Stimulated activated CD4-positive, alpha-beta T cell treated with anti-CD3 and anti-CD28 coated beads, Interleukin-4, amount 100 ng/mL, for 24 hours (primary cell): ENCODE results near the gene EPHB1.

Experiments
- DNase-seq: peaks from one replicate; pipeline ENCODE4 v3.0.0-alpha.2; 2020

EPHB1 gene

GRCh38 chr3:134917631-134918030 lies 122.6 kb downstream of the EPHB1 start:
- no peak for DNase-seq

- DNase-seq, result no peak
Observed at GRCh38 chr3:134918441-134918840, 123.4 kb downstream of the EPHB1 start.

DNA sequence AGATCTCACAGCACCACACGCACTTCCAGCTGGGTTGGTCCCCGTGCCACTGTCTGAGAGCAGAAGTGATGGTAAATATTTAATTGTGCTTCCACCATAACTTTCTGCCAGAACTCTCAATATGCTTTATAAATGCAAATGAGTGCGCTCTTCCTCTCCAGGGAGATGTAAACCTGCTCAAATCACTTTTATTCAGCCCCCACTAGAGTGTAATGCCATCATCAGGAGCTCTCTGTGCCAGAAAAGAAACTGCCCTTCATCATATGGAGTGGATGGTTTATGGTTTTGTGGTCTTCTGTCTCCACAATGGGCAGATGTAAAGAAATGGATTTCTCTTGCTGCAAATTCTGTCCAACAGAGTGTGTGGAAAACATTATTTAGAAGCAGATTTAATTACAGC lies 127.0 kb downstream of the EPHB1 start:
- no peak for DNase-seq

GRCh38 chr3:134922866-134923265 lies 127.8 kb downstream of the EPHB1 start:
- DNase-seq, result no peak

DNA sequence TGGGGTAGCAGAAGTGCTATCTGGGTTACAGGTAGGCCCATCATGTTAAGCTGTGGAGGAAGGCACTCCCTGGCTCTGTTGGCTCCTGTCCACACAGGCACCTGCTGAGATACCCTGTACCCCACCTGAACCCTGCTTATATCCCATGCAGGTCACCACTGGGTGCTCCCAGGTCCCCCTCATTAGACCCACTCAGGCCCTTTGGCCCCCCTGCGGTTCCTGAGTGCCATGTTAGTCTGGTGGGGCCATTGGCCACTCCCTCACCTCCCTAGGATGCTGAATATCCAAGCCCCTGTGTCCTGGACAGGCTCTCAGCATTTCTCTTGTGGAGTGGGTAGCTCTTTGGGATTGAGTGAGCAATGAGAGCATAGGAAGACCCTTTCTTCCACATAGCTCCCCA lies 128.2 kb downstream of the EPHB1 start:
- DNase-seq, result no peak

- DNase-seq, result no peak
Observed at GRCh38 chr3:134927599-134927998, 132.5 kb downstream of the EPHB1 start.

DNA sequence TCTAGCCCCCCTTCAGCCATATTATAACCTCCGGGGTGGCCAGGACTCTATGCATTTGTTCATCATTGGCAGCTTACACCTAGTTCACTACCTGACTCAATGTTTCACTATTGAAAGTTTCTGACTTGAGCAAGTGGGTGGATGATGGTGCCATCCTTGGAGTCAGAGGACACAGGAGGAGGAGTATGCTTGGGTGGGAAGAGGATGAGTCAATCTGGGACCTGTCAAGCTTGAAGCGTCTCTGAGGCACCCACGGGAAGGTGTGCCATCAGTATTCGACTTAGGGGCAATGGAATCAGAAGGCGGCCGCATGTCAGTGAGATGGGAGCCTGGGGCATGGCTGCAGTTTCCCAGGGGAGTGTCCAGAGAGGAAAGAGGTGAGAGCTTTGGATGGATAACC lies 133.3 kb downstream of the EPHB1 start:
- no peak for DNase-seq

DNA sequence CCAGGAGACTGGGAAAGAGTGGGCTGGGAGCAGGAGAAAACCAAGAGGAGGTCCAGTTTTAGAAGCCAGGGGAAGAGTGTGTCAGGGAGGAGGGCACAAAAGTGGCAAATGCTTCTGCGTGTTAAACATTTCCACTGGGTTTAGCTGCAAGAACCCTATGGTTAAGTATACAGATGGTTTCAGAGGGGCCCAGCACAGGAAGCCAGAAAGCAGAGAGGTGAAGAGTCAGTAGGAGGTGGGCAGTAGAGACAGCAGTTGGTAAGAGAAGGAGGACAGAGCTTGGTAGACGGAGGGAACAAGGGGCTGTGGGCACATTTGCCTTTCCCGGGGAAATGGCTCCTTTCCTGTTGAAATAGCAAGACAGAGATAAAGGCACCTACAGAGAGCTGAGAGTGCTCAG lies 133.8 kb downstream of the EPHB1 start:
- no peak for DNase-seq

DNA sequence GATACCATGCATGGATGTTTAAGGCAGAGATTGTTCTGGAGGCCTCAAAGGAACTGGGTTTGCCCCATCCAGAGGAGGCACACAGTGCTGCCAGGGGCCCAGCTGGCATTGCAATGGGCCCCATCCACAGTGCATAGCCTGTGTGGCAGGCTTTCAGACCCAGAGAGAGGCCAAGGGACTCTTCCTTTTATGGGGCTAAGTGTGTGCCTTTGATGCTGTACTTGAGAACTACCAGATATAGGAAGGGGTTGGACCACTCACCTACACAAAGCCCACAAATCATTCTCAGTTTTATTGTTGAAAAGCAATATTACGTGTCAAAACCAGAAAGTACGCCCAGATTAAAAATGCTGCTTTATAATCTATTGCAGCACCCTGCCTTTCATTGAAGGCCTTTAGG lies 134.9 kb downstream of the EPHB1 start:
- no peak for DNase-seq

- no peak for DNase-seq
Observed at GRCh38 chr3:134931045-134931785, 136.2 kb downstream of the EPHB1 start.

- DNase-seq, result no peak
Observed at GRCh38 chr3:134932035-134932434, 137.0 kb downstream of the EPHB1 start.

- DNase-seq, result no peak
Observed at GRCh38 chr3:134933997-134934396, 138.9 kb downstream of the EPHB1 start.

DNA sequence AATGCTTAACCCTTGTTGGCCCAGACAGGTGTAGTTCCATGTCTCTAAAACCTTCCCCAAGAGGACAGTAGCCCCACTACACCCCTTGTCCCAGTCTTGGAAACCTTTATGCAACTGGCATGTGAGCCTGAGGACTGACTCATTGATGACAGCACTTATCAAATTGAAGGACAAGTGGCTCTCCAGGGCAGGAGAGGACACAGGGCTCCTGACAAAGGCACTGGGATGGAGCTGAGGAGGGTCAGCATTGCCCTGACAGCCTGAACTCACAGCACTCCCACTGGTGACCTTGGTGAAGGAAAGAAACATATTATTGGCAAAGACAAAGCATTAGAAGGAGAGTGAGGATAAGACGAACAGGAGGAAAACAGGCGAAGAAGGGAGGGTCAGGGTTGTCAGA lies 139.9 kb downstream of the EPHB1 start:
- no peak for DNase-seq

DNA sequence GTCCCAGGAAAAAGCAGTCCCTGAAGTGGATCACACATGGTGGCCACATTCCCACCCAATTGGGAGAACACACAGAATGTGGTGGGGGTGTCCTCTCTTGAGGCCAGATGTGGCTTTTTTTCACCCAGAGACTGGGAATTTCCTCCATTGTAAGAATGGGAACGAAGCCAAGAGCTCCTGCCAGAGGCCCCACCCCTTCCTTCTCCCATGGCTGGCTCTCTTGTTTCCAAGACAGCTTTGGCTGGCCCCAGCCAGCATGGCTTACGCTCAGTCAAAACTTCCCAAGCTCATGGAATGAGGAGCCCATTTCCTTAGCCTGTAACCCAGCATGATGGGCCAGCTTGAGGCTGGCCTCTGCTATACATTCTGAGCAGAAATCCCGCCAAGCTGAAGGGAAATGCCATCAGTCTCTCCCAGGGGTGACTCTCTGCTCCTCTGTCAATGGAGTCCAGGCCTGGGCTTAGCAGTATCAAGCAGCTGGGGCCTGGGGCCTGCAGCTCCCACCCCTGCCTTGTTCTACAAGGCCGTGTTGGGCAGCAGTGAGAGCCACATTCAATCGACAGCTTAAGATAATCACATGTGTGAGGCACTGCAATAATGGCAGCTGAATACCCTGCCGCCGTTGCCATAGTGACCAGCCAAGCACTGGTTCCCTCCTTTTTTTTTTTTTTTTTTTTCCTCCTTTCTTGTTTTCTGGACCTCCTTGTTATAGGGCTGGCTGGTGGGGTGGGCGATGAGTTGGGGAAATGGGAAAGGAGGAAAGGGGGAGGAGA lies 142.4 kb downstream of the EPHB1 start:
- no peak for DNase-seq

GRCh38 chr3:134938029-134938525 lies 143.0 kb downstream of the EPHB1 start:
- no peak for DNase-seq

GRCh38 chr3:134939978-134940377 lies 144.9 kb downstream of the EPHB1 start:
- DNase-seq, result no peak

DNA sequence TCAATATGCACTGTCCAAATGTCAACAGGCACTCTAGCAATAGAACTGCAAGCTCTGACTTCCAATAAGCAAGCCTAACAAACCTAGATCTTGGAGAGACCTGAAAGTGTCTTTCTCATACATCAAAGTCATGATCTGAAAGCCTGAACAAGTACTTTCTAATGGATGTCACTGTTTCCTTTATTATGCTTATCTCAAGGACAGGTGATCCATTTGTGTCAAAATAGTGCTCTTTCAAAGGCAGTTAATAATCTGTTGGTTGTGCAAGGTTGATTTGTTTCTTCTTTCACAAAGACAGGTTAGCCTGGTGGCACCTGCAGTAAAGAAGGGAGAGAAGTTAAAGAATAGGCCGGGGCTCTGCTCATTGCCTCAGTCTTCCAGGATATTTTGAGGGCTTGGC lies 146.8 kb downstream of the EPHB1 start:
- no peak for DNase-seq

- DNase-seq, result no peak
Observed at GRCh38 chr3:134944429-134944828, 149.4 kb downstream of the EPHB1 start.

GRCh38 chr3:134949150-134949549 lies 154.1 kb downstream of the EPHB1 start:
- no peak for DNase-seq

DNA sequence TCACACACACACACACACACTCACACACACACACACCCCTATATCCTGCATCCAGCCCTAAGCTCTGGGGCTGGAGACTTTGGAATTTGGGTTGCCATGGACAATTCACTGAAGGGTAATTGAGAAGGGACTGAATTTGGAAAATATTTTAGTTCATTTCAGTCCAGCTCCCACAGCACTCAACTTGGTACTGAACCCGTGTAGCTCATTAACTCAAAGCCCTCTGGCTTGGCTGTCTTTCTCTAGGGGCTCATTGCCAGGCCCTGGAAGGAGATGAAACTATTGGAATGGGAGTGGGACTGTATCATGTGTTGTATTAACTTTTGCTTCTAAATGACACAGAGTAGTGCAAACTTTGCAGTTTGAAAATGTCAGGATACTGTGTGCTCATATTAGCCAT lies 157.3 kb downstream of the EPHB1 start:
- DNase-seq, result no peak

DNA sequence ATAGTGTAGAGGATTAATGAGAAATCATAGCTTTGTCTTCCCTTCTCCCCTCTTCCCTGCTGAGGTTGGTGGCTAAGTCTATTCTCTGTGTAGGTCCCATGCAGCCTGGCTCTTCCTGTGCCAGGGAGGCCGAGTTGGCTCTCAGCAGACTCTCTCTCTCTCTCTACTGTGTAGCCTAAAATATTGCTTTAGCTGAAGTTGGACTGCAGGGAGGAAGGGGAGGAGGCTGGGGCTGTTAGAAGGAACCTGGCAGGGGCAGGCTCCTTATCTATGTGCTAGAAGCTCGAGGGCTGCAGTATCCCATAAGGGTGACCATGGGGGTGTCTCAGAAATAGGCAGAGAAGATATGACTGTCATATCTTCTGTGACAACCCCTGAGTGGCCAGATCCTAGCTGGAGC lies 160.8 kb downstream of the EPHB1 start:
- no peak for DNase-seq

GRCh38 chr3:134956395-134956794 lies 161.3 kb downstream of the EPHB1 start:
- DNase-seq, result no peak

GRCh38 chr3:134956844-134957243 lies 161.8 kb downstream of the EPHB1 start:
- no peak for DNase-seq

DNA sequence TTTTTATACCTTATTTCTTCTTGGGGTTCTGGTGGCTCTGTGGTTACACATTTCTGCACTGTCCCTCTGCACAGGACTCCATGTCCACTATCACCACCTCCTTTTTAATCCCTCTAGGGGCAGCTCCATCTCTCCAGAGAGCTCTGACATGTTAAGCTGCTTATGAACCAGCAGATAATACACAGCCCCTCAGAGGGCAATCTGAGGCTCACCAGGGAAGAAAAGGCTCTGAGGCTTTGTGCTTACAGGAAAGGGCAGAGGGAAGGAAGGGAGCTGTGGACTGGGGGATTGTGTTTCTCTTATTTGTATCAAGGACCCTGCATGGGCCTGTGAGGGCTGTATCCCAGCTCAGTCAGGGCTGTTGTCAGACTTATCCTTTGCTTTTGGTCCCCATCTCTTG lies 164.5 kb downstream of the EPHB1 start:
- no peak for DNase-seq
